Left ventricle myocardium superior (tissue), 1 donor: ENCODE data around the gene ITIH2. TPM values are rescaled to one million over a fixed set of nuclear protein-coding genes. Genes with fewer than 3 reads are reported as not detected.
"Not testable (repeated sequence)": the region's sequence is repeated elsewhere in the genome, so short reads cannot be mapped to it uniquely, and the experiment has no call there.

ENCODE experiments used
- ATAC-seq: fragments of 200-7000 bp; cut with Tn5 transposase; one replicate; pipeline ENCODE4 v1.9.1; 2020; ENCODE audit warnings: mild to moderate bottlenecking, moderate library complexity
- DNase-seq: peaks from one replicate; pipeline ENCODE4 v3.0.0-alpha.2; 2020
- intact Hi-C: fragments of 100-400 bp; cut with micrococcal nuclease; formaldehyde crosslinking; loops from one replicate; pipeline ENCODE4 v1.11.0; 2022
- long read RNA-seq: library from polyadenylated mRNA; unstranded; transcript quantifications from one replicate; pipeline ENCODE4 v2.0.0, GENCODE V29; 2021
- total RNA-seq: library from RNA; stranded (reverse); fragmentation: NEBNext Ultra II Directional; extraction: Animal tissue kit (Norgen Biotek cat#: 25700); gene quantifications from one replicate; pipeline ENCODE4 v1.2.1, GENCODE V29; 2021
- donor health status: DM: no; HTN: yes; CAD: no; lungs with severe emphysema.

ITIH2 gene
- total RNA-seq, result not detected
- long read RNA-seq, result 0 reads

- intact Hi-C loops, result no loop called here
- no peak for ATAC-seq
Observed at GRCh38 chr10:7703140-7703539, at the start of gene ITIH2. ITIH2 (plus strand) TSS chr10:7703316; CDS start chr10:7703435, 119 bp downstream.

GRCh38 chr10:7657079-7657478 lies 46.0 kb upstream of the ITIH2 start:
- intact Hi-C loops, DNase-seq, ATAC-seq: not testable (repeated sequence)

More at GRCh38 chr10:7703140-7703539, at the start of gene ITIH2:
- DNase-seq, result no peak

GRCh38 chr10:7657552-7657951 lies 45.6 kb upstream of the ITIH2 start:
- ATAC-seq (no peak), DNase-seq (no peak)
- intact Hi-C loops, result no loop called here

GRCh38 chr10:7659560-7659959 lies 43.6 kb upstream of the ITIH2 start:
- no peak for DNase-seq
- intact Hi-C loops, result no loop called here
- ATAC-seq, result no peak

GRCh38 chr10:7662522-7662921 lies 40.6 kb upstream of the ITIH2 start:
- DNase-seq (no peak), ATAC-seq (peak; percentile 13)
- intact Hi-C loops, result no loop called here

GRCh38 chr10:7664707-7665106 lies 38.4 kb upstream of the ITIH2 start:
- DNase-seq (no peak), ATAC-seq (no peak)
- intact Hi-C loops, result no loop called here

GRCh38 chr10:7665767-7666166 lies 37.3 kb upstream of the ITIH2 start:
- ATAC-seq (peak; percentile 32), DNase-seq (no peak)
- intact Hi-C loops, result no loop called here

- peak; percentile 60 for DNase-seq
- intact Hi-C loops, result no loop called here
- peak; percentile 74 for ATAC-seq
Observed at GRCh38 chr10:7666253-7667023, 36.7 kb upstream of the ITIH2 start, which contains the start of gene ITIH5. ITIH5 (minus strand) TSS chr10:7666966; CDS start chr10:7666892, 74 bp downstream.

GRCh38 chr10:7667262-7668141 lies 35.6 kb upstream of the ITIH2 start:
- peak; percentile 38 for DNase-seq
- peak; percentile 78 for ATAC-seq
- intact Hi-C loops, result no loop called here

GRCh38 chr10:7670157-7670556 lies 33.0 kb upstream of the ITIH2 start:
- intact Hi-C loops, result no loop called here
- ATAC-seq (no peak), DNase-seq (no peak)

- no peak for ATAC-seq
- DNase-seq, result no peak
- intact Hi-C loops, result no loop called here
Observed at GRCh38 chr10:7672341-7673134, 30.6 kb upstream of the ITIH2 start.

GRCh38 chr10:7679256-7679655 lies 23.9 kb upstream of the ITIH2 start:
- intact Hi-C loops, result no loop called here
- ATAC-seq, result no peak
- DNase-seq, result no peak

- DNase-seq, ATAC-seq, intact Hi-C loops: not testable (repeated sequence)
Observed at GRCh38 chr10:7680078-7680477, 23.0 kb upstream of the ITIH2 start.

GRCh38 chr10:7686351-7687171 lies 16.6 kb upstream of the ITIH2 start:
- intact Hi-C loops, result loop anchor here (1.0 kb wide), 1 partner anchor 161 kb away; no protein-coding TSS in a partner anchor
- no peak for DNase-seq
- no peak for ATAC-seq

- peak; percentile 94 for ATAC-seq
- intact Hi-C loops, result loop anchor here (1.0 kb wide), 1 partner anchor 162 kb away; no protein-coding TSS in a partner anchor
- peak; percentile 79 for DNase-seq
Observed at GRCh38 chr10:7687228-7687907, 15.7 kb upstream of the ITIH2 start.

GRCh38 chr10:7689591-7689990 lies 13.5 kb upstream of the ITIH2 start:
- DNase-seq (no peak), ATAC-seq (no peak)
- intact Hi-C loops, result no loop called here

- intact Hi-C loops, ATAC-seq: not testable (repeated sequence)
Observed at GRCh38 chr10:7690885-7691597, 12.1 kb upstream of the ITIH2 start.

More at GRCh38 chr10:7690885-7691597, 12.1 kb upstream of the ITIH2 start:
- not testable (repeated sequence) for DNase-seq
